ENCODE measurements around the gene ZFR. TPM values are rescaled to one million over a fixed set of nuclear protein-coding genes. Genes with fewer than 3 reads are reported as not detected.
A peak's percentile ranks its signal among the peaks of the same experiment; 100 is the strongest.

The ZFR gene
- total and polyA plus RNA-seq, 8 donors: 47.1 to 116 (median 103) TPM

DNA sequence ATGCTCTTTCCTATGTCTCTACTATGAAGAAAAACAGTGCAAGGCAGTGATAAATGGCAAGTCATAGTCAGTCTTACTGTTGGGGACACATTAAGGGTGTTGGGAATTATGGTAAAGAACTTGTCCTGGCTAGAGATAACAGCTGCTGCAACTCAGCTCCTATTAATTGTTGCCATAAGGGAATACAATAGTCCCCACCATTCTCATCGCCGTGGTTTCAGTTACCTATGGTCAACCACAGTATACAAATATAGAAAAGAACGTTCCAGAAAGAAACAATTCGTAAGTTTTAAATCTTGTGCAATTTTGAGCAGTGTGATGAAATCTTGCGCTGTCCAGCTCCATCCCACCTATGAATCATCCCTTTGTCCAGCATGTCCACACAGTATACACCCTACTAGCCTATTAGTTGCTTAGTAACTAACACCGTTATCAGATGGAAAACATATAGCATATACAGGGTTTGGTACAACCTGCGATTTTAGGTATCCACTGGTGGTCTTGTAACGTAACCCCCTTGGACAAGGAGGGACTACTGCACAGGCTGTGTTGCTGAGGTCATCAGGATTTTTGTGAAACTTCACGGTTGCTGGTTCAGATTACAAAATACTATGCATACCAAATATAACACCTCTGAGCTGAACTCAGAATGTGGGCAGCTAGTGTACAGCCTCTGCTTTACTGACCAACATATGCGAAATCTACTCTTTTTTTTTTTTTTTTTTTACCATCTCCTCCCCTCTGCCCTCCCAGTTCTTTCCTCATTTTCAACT is 53.5 kb downstream of the ZFR start:
- Histone ChIP-seq H3K4me1 (peaks cover 0 to 16% of the 10 kb centered on the region in 2 donors), H3K27ac (peak overlapping the region; percentile 43 to 49), H3K4me3 (no peak overlapping the region), H3K9me3 (no peaks in the 10 kb centered on the region), H3K36me3 (peaks cover 0 to 93% of the 10 kb centered on the region in 2 donors), H3K27me3 (no peaks in the 10 kb centered on the region)
- TF ChIP-seq, protein P1, sequence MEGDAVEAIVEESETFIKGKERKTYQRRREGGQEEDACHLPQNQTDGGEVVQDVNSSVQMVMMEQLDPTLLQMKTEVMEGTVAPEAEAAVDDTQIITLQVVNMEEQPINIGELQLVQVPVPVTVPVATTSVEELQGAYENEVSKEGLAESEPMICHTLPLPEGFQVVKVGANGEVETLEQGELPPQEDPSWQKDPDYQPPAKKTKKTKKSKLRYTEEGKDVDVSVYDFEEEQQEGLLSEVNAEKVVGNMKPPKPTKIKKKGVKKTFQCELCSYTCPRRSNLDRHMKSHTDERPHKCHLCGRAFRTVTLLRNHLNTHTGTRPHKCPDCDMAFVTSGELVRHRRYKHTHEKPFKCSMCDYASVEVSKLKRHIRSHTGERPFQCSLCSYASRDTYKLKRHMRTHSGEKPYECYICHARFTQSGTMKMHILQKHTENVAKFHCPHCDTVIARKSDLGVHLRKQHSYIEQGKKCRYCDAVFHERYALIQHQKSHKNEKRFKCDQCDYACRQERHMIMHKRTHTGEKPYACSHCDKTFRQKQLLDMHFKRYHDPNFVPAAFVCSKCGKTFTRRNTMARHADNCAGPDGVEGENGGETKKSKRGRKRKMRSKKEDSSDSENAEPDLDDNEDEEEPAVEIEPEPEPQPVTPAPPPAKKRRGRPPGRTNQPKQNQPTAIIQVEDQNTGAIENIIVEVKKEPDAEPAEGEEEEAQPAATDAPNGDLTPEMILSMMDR (IDR thresholded peaks at IDR 0.05): no peak
- ATAC-seq: peak; percentile 77
- DNase-seq: no peak
- intact Hi-C loops (cut with DNase I): no loop called here

DNA sequence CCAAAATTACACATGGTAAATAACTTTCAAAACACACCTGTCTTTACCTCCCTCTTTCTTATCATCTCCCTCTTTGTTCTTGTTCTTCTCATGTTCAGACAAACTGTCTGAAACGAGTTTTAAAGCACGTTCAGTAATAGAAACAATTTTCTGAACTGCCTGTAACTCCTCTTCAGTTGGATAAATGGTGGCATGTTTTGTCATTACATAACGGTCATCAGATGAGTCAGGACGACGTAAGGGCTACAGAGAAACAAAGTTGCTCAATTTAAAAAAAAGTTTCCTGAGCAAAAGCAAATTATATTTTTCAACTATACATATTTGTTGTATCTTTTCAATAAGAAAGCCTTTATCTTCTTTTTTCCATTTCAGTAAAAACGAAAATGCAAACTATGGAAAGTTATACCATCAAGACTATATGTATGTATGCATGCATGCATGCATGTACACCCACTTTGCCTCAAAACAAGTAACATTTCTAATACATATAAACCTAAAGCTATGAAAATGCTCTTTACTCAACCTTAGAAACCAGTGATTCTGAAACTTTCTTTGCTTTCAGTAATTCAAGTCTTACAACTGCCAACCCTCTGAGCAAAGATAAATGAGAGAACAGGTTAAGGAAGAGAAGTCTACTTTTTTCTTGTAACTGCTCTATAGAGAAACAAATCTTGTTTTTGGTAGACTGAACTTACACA is 56.0 kb downstream of the ZFR start:
- TF ChIP-seq, protein P1 (IDR thresholded peaks at IDR 0.05): no peak
- Histone ChIP-seq H3K9me3 (no peaks in the 10 kb centered on the region), H3K27me3 (no peaks in the 10 kb centered on the region), H3K36me3 (peaks cover 0 to 93% of the 10 kb centered on the region in 2 donors), H3K4me3 (no peak overlapping the region), H3K27ac (peak overlapping the region; percentile 21 to 42), H3K4me1 (peaks cover 0 to 16% of the 10 kb centered on the region in 2 donors)
- ATAC-seq (no peak), DNase-seq (no peak)
- intact Hi-C loops (cut with DNase I): no loop called here

DNA sequence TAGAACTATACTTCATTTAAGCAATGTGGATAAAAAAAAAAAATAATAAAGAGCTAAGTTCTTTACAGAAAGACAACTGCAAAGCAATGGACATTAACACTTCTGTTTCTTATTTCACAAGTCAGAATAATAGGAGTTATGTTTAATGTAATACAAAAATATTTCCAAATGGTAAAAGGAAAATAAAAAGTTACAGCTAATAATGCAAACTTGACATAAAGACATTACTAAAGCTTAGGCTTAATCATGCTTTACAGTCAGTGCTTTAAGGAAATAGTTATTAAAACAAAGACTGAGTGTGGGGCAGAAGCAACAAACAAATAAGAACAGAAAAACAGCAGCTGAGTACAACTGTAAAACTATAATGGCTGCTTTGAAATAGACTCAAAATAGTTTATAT is 56.7 kb downstream of the ZFR start:
- Histone ChIP-seq H3K9me3 (no peaks in the 10 kb centered on the region), H3K27me3 (no peaks in the 10 kb centered on the region), H3K36me3 (peaks cover 0 to 93% of the 10 kb centered on the region in 2 donors), H3K27ac (peak overlapping the region; percentile 21 to 42), H3K4me1 (peaks cover 0 to 16% of the 10 kb centered on the region in 2 donors), H3K4me3 (no peak overlapping the region)
- intact Hi-C loops (cut with DNase I): no loop called here
- no peak for ATAC-seq
- TF ChIP-seq, protein P1 (IDR thresholded peaks at IDR 0.05): no peak
- DNase-seq: no peak

DNA sequence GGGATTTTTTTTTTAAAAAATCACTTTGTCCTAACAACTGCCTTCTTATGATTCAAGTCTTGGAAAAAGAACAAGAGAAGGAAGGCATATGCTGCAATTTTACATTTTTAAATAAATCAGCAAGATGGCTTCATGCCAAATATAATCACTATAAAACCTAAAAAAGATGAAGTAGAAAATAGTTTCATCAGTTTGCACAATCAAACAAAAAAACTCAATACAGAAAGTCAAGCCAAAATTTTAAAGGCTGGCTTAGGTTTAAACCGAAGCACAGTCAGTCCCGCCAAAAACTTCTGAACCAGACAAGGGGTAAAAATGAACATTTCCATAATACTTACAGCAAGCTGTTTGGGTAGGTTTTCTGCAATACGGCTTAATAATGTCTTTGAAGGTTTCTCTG is 57.3 kb downstream of the ZFR start:
- DNase-seq (peak in 2 of 4 donors; percentile 35 to 61), ATAC-seq (no peak)
- Histone ChIP-seq H3K4me3 (no peak overlapping the region), H3K27ac (no peak overlapping the region), H3K9me3 (no peaks in the 10 kb centered on the region), H3K27me3 (no peaks in the 10 kb centered on the region), H3K4me1 (peaks cover 0 to 16% of the 10 kb centered on the region in 2 donors), H3K36me3 (peaks cover 0 to 93% of the 10 kb centered on the region in 2 donors)
- intact Hi-C loops (cut with DNase I): no loop called here
- TF ChIP-seq, protein P1 (IDR thresholded peaks at IDR 0.05): no peak

DNA sequence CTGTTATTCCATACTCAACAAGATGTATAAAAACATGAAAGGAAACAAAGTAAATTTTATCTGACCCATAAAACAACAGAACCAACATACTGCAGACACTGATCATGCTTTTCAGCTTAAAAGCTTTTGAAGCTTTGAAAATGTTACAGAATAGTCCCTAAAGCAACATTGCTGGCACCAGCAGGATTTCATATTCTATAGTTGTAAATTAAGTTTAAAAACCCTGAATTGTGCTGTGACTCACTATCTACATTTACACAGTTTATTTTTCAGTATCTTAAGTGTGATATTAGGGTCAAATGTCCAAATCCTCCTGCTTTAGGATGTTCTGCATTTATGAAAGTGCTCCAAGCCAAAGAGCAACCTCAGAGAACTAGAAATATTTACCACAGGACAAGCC is 59.9 kb downstream of the ZFR start:
- peaks cover 0 to 11% of the 10 kb centered on the region in 2 donors for H3K4me1 ChIP-seq
- H3K27ac ChIP-seq: no peak overlapping the region
- DNase-seq (no peak), ATAC-seq (no peak)
- intact Hi-C loops (cut with DNase I): no loop called here
- TF ChIP-seq, protein P1 (IDR thresholded peaks at IDR 0.05): no peak
- H3K36me3 ChIP-seq: peaks cover 0 to 90% of the 10 kb centered on the region in 2 donors
- no peaks in the 10 kb centered on the region for H3K27me3 ChIP-seq
- no peak overlapping the region for H3K4me3 ChIP-seq
- H3K9me3 ChIP-seq: no peaks in the 10 kb centered on the region

Data from left lung (tissue), 10 donors.